Measurements from ENCODE around the gene SH3RF3. TPM values are rescaled to one million over a fixed set of nuclear protein-coding genes. Genes with fewer than 3 reads are reported as not detected.

Gene SH3RF3
- total and polyA plus RNA-seq, 2 donors (not counting 1 experiment from before 2014, with no cell fraction given), result 8.3 to 10.1 TPM

DNA sequence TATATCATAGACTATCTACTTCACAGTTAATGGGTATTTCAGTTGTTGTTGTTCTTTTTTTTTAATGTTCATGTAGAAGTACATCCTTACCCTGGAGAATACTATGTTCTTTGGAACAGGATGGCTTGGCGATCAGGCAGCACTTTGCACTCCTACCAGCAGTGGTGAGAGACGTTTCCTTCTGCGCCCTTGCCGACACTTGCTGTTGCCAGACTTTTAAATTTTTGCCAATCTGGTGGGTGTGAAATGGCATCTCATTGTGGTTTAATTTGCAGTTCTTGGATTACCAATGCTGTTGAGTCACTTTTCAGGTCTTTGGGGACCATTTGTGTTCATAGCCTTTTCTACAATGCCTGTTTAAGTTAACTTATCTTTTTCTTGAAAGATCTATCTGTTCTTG is 197.3 kb downstream of the SH3RF3 start:
- no peak for TF ChIP-seq EZH2 (IDR thresholded peaks at IDR 0.05; ENCODE audit: low read length, missing control alignments)
- TF ChIP-seq, protein P1, sequence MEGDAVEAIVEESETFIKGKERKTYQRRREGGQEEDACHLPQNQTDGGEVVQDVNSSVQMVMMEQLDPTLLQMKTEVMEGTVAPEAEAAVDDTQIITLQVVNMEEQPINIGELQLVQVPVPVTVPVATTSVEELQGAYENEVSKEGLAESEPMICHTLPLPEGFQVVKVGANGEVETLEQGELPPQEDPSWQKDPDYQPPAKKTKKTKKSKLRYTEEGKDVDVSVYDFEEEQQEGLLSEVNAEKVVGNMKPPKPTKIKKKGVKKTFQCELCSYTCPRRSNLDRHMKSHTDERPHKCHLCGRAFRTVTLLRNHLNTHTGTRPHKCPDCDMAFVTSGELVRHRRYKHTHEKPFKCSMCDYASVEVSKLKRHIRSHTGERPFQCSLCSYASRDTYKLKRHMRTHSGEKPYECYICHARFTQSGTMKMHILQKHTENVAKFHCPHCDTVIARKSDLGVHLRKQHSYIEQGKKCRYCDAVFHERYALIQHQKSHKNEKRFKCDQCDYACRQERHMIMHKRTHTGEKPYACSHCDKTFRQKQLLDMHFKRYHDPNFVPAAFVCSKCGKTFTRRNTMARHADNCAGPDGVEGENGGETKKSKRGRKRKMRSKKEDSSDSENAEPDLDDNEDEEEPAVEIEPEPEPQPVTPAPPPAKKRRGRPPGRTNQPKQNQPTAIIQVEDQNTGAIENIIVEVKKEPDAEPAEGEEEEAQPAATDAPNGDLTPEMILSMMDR (conservative IDR thresholded peaks at IDR 0.05 in 1 of 2, IDR thresholded peaks at IDR 0.05 in 1 of 2; ENCODE audit: low read depth in 1 of 2, low read length in 2 of 2), result no peak
- no peak overlapping the region for H3K9ac ChIP-seq (ENCODE audit: insufficient read depth, low read length)
- no peak overlapping the region for H3K27ac ChIP-seq (ENCODE audit: insufficient read depth, low read length)
- H2AFZ ChIP-seq (ENCODE audit: low read length), result no peak overlapping the region
- H3K9me3 ChIP-seq (ENCODE audit: control insufficient read depth, insufficient read depth, low read depth, low read length), result no peaks in the 10 kb centered on the region
- H4K20me1 ChIP-seq (ENCODE audit: control insufficient read depth, extremely low read depth, insufficient read depth, low read length), result no peaks in the 10 kb centered on the region
- DNase-seq (ENCODE audit: low read depth in 2 of 2), result no peak
- no peak overlapping the region for H3K4me3 ChIP-seq (replicated peaks in 1 of 4; ENCODE audit: control extremely low read depth in 1 of 4, insufficient read depth in 1 of 4, low read depth in 3 of 4, low read length in 4 of 4)
- peaks cover 28% of the 10 kb centered on the region for H3K79me2 ChIP-seq (ENCODE audit: control insufficient read depth, insufficient read depth, low read length)
- H3K27me3 ChIP-seq (ENCODE audit: control insufficient read depth, insufficient read depth, low read length), result no peaks in the 10 kb centered on the region
- peaks cover 36% of the 10 kb centered on the region for H3K4me1 ChIP-seq (ENCODE audit: control insufficient read depth, extremely low read depth, insufficient read depth, low read length)
- H3K4me2 ChIP-seq (ENCODE audit: extremely low read depth, insufficient read depth, low read length), result no peak overlapping the region
- H3K36me3 ChIP-seq (ENCODE audit: control insufficient read depth, insufficient read depth, low read length), result no peaks in the 10 kb centered on the region

DNA sequence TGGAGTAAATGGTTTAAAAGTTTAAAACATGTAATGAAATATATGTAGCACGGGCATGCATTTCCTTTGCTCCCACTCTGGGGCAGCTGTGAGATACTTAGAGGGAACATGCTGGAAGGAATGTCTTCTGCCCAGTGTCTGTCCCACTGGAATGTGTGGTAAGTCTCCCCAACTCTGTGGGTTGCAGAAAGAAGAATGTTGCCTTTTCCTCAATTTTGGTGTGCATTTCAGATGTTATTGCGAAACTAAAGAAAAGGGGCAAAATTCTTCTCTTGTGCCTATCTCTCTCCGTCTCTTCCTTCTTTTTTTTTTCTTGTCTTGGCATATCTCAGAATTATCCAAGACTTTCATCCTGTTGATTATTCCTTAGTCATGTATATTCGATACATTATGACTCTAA is 201.1 kb downstream of the SH3RF3 start:
- Histone ChIP-seq H3K4me1 (ENCODE audit: control insufficient read depth, extremely low read depth, insufficient read depth, low read length) (peaks cover 37% of the 10 kb centered on the region), H3K9me3 (ENCODE audit: control insufficient read depth, insufficient read depth, low read depth, low read length) (no peaks in the 10 kb centered on the region), H4K20me1 (ENCODE audit: control insufficient read depth, extremely low read depth, insufficient read depth, low read length) (no peaks in the 10 kb centered on the region), H3K4me3 (replicated peaks in 1 of 4; ENCODE audit: control extremely low read depth in 1 of 4, insufficient read depth in 1 of 4, low read depth in 3 of 4, low read length in 4 of 4) (no peak overlapping the region), H3K4me2 (ENCODE audit: extremely low read depth, insufficient read depth, low read length) (no peak overlapping the region), H3K9ac (ENCODE audit: insufficient read depth, low read length) (no peak overlapping the region), H2AFZ (ENCODE audit: low read length) (no peak overlapping the region), H3K27me3 (ENCODE audit: control insufficient read depth, insufficient read depth, low read length) (no peaks in the 10 kb centered on the region), H3K36me3 (ENCODE audit: control insufficient read depth, insufficient read depth, low read length) (no peaks in the 10 kb centered on the region), H3K79me2 (ENCODE audit: control insufficient read depth, insufficient read depth, low read length) (peaks cover 30% of the 10 kb centered on the region), H3K27ac (ENCODE audit: insufficient read depth, low read length) (no peak overlapping the region)
- TF ChIP-seq EZH2 (IDR thresholded peaks at IDR 0.05; ENCODE audit: low read length, missing control alignments), result no peak
- TF ChIP-seq, protein P1 (conservative IDR thresholded peaks at IDR 0.05 in 1 of 2, IDR thresholded peaks at IDR 0.05 in 1 of 2; ENCODE audit: low read depth in 1 of 2, low read length in 2 of 2), result no peak
- DNase-seq (ENCODE audit: low read depth in 2 of 2), result peak; percentile 59 to 86

DNA sequence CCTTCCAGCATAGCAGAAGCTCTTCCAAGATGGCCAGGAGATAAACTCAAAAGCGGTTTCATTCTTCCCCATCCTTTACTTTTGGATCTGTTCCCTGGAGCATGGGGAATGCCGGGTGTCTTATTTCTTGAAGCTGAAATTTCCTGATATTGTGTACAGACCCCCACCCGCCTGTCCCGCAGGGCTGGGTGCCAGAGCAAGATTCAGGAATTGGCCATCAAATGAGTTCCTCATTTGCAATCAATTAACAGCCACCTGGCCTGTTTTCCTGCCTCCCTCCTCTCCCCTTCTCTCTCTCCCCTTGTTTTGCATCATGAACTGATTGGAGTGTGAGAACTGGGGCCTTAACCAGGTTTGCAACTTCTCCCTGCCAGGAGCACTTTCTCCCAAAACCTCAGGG is 202.1 kb downstream of the SH3RF3 start:
- Histone ChIP-seq H2AFZ (ENCODE audit: low read length) (no peak overlapping the region), H3K36me3 (ENCODE audit: control insufficient read depth, insufficient read depth, low read length) (no peaks in the 10 kb centered on the region), H3K9me3 (ENCODE audit: control insufficient read depth, insufficient read depth, low read depth, low read length) (no peaks in the 10 kb centered on the region), H3K27me3 (ENCODE audit: control insufficient read depth, insufficient read depth, low read length) (no peaks in the 10 kb centered on the region), H3K79me2 (ENCODE audit: control insufficient read depth, insufficient read depth, low read length) (peaks cover 31% of the 10 kb centered on the region), H3K27ac (ENCODE audit: insufficient read depth, low read length) (peak overlapping the region; percentile 67), H3K4me1 (ENCODE audit: control insufficient read depth, extremely low read depth, insufficient read depth, low read length) (peaks cover 37% of the 10 kb centered on the region), H4K20me1 (ENCODE audit: control insufficient read depth, extremely low read depth, insufficient read depth, low read length) (no peaks in the 10 kb centered on the region), H3K9ac (ENCODE audit: insufficient read depth, low read length) (no peak overlapping the region), H3K4me3 (replicated peaks in 1 of 4; ENCODE audit: control extremely low read depth in 1 of 4, insufficient read depth in 1 of 4, low read depth in 3 of 4, low read length in 4 of 4) (no peak overlapping the region), H3K4me2 (ENCODE audit: extremely low read depth, insufficient read depth, low read length) (no peak overlapping the region)
- DNase-seq (ENCODE audit: low read depth in 2 of 2), result peak in 1 of 2 donors; percentile 35
- TF ChIP-seq, protein P1 (conservative IDR thresholded peaks at IDR 0.05 in 1 of 2, IDR thresholded peaks at IDR 0.05 in 1 of 2; ENCODE audit: low read depth in 1 of 2, low read length in 2 of 2), result no peak
- TF ChIP-seq EZH2 (IDR thresholded peaks at IDR 0.05; ENCODE audit: low read length, missing control alignments), result no peak

Data from fibroblast of lung (primary cell).